COLO668 (cell line): ENCODE results near the gene SIGLEC15.
"Not testable (repeated sequence)": the region's sequence is repeated elsewhere in the genome, so short reads cannot be mapped to it uniquely, and the experiment has no call there.

Source experiments
- DNase-seq: peaks from one replicate; lab custom pipeline; 2025; ENCODE audit not compliant: unreplicated experiment; lab: John Stamatoyannopoulos, UW

SIGLEC15 gene, protein sequence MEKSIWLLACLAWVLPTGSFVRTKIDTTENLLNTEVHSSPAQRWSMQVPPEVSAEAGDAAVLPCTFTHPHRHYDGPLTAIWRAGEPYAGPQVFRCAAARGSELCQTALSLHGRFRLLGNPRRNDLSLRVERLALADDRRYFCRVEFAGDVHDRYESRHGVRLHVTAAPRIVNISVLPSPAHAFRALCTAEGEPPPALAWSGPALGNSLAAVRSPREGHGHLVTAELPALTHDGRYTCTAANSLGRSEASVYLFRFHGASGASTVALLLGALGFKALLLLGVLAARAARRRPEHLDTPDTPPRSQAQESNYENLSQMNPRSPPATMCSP

DNA sequence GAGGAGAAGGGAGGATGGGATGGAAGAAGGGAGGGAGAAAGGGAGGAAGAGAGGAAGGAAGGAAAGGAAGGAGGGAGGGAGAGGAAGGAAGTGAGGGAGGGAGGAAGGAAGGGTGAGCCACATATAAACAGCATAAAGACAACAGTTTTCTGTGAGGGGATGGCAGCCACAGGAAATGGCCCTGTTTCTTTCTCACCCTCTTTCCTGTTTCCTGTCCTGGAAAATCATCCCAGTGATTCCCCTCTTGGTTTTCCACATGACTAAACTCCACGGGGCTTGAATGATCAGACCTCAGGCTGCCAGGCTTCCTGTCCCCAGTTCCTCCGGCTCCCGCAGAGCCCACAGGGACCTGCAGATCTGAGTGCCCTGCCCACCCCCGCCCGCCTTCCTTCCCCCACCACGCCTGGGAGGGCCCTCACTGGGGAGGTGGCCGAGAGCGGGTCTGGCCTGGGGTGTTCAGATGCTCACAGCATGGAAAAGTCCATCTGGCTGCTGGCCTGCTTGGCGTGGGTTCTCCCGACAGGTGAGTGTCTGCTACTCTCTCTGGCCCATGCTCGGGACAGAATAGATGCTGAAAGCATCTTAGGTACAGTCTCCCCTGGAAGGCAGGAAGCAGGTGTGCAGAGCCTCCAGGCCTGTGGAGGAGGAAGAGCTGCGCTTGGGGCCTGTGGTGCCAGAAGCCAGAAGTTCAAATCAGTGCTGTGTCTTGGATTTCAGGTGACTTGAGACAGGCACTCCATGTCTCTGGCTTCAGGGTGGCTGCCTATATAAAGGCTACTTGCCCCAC lies at the start of gene SIGLEC15:
Gene SIGLEC15, plus strand, starts transcription at position 418 of the 787 bp plus-strand sequence. Its CDS starts 54 bp downstream, at position 472.
- peak; percentile 48 for DNase-seq

DNA sequence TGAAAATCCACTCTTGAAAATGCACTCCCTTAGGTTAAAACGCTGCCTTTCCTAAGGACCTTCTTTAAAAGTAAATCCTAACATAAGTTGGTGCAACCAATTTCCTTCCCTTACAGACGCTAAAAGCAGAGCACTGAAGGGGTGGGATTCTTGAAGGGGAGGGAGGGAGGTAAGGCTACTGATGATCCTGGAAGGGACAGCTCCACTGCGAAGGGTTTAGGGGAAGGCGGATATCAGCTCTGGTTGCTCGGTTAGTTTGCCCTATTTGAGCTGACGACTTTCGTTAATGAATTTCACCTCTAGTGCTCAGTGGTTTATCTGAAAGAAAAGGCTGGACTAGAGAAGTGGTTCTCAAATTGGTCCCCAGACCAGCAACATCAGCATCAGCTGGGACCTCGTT lies 49.7 kb upstream of the SIGLEC15 start:
- no peak for DNase-seq

DNA sequence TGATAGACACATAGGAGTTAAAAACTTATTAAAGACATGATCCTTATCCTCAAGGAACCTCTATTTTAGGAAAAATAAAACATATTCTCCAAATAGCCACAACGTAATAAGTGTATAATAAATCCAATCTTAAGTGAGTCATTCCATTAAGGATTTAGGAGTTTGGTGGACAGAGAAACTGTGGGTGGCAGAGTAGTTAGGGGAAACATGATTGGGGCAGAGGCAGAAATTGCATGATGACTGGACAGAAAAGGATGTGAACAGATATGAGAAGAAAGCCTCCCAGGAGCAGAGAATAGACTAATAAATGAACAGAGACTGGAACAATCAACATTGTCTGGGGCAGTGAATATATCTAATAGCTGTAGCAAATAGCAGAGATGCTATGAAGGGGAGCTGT lies 48.1 kb upstream of the SIGLEC15 start:
- DNase-seq, result no peak

DNA sequence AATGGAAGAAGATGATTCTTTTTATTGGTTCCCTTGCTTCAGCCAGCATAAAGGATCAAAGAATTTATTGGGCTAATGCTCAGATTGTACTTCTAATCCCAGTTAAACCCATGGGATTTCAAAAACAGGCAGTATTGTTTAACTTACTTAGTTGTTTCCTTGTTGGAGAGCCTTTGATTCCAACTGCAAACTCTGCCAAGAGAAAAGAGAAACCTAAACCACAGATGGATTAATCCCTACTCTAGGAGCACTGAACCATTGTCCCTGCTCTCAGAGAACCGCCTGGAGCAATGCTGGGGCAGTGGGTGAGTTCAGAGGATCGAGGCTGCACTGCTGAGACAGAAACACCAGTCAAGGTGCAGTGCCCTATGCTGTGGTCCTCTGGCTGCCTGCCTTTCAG lies 44.9 kb upstream of the SIGLEC15 start:
- no peak for DNase-seq

DNA sequence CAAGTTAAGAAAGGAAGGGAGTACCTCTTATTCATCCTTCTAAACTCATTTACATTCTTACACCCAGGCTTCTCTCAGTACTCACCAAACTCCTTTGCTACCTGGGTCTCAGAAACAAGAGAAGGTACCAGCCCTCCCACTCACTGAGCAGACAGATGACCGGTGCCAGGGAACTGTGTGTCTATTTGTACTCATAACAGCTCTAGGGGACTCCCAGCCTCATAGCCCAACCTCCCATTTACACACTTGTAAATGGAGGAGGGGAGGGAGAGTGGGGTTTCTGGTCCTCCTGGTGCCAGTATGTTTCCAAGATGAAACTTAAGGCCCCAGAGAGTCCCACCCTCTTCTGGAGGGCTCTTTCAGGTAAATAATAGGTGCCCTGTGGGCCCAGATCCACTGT lies 42.8 kb upstream of the SIGLEC15 start:
- no peak for DNase-seq

DNA sequence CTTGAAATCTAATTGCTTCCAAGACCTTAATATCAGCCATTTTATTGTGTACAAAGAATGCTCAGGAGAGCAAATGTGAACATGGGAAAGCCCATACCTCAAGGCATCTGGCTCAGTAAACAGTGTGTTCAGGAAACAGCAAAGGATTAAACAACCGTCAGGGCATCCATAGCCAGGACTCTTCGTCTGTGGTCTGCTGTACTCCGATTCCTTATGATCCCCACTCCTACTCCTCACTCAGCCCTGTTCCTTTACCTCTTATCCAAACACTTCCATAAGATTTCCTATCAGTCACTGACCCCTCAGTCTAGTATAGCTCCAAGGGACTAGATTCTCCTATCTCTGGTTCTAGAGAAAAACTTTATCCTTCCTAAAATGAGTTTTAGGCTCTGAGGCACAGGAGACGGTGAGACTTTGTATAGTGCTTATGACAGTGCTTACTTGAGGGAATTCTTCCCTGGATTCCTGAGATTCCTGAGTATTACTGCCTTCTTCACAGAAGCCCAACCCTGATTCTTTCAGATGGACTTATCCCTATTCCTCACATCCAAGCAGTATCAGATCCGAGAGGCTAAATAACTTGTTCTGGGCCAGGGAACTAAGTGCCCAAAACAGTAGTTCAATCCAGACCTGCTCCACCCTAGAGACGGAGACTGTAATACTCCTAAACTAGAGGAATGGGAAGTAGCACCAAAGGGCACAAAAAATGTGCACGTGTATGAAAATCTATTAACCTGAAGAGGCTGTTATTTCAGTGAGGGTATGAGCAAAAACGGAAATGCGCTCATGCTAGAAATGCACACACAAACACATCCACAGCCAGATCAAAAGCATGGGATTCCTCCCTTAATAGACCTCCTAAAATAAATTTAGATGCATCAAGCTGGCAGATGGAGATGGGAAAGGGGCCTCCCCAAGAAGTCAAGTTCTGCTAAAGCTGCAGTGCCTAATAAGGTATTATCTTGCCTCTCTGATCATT lies 42.1 kb upstream of the SIGLEC15 start:
- no peak for DNase-seq

DNA sequence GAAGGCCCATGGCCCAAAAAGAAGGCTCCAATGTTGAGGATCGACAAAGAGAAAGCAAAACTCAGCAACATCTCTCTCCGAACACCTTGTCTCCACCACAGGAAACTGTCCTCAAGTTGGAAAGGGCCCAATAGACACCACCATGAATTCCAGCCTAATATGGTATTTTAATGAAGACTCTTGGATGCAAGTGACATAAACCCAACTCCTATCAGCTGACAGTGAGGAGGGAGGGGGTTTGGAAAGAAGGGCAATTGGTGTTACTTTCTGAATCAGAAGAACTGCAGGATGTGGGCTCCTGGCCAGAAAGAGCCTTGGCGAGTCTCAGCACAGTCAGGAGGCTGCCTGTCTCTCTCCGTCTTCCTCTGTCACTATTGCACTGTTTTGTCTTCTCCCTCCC lies 40.3 kb upstream of the SIGLEC15 start:
- no peak for DNase-seq

DNA sequence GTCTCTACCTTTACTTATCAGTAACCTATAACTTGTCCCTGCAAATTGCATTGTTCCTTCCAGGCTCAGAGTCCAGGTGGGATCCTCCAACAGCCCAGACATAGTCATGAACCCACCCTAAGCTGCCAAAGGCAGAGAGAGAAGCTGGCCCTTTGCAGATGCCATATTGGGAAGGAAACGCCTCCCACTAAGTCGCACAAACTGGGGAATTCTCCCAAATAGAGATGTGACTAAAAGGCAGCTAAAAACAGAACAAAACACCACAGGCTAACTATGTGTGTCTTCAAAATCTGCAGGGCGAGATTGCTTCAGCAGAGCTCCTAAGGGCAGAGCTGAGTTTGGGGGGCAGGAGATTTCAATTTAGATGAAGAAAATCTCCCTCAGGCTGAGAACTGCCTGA lies 38.5 kb upstream of the SIGLEC15 start:
- no peak for DNase-seq

DNA sequence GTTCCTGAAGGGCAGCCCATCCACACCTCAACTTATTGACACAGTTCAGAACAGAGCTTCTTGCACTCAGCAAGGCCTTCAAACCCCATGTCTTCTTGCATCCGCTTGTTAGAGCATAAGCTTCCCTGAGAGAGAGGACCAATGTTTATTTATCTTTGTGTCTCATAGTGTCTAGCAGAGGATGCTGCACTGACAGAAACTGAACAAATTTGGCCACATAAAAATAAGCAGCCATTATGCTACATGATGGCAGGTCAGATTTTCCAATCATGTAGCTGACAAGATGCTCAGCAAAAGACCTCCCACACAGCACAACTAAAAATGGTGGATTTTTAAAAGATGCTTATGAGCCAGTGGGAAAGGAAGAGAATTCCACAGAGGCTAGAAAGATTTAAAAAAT lies 38.1 kb upstream of the SIGLEC15 start:
- DNase-seq, result no peak

DNA sequence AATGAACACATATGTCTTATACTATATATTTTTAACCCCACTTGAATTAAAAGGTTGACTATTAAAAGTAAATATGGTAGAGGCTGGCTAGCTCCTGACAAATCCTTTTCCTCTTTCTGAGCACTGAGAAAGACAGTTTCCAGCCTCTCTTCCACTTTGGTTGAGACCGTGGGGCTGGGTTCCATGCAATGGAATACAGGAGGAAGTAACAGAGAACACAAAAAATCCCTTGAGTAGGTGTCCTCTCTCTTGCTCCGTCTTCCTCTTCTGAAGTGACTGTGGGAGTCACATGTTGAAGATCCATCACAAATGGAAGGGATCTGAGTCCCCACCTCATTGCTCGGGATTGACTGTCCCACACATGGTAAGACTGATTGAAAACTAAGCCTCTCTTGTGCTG lies 36.6 kb upstream of the SIGLEC15 start:
- no peak for DNase-seq

DNA sequence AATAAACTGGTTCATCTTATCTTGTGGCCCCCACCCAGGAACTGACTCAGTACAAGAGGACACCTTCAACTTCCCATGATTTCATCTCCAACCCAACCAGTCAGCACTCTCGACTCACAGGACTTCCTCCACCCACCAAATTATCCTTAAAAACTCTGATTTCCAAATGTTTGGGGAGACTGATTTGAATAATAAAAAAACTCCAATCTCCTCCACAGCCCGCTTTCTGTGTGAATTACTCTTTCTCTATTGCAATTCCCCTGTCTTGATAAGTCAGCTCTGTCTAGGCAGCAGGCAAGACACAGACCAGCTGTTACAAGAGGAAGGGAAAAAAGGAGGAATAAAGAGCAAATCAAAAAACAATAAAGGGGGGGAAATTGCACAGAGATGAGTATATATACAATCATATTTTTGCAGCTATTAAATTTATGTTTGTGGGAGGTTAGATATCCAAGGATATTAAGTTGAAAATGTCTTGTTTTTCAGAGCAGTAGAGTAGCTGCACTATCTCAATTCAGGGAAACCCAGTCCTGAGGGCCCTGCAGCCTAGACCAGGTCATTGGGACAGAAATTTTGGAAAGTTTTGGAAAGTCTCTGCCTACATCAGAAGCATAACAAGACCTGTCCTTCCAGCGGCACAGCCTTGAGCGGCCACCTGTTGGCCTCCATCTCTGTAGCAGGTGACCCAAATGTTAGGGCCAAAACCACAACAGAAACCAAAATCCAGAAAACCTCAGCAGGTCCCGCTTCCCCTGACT lies 32.8 kb upstream of the SIGLEC15 start:
- no peak for DNase-seq

DNA sequence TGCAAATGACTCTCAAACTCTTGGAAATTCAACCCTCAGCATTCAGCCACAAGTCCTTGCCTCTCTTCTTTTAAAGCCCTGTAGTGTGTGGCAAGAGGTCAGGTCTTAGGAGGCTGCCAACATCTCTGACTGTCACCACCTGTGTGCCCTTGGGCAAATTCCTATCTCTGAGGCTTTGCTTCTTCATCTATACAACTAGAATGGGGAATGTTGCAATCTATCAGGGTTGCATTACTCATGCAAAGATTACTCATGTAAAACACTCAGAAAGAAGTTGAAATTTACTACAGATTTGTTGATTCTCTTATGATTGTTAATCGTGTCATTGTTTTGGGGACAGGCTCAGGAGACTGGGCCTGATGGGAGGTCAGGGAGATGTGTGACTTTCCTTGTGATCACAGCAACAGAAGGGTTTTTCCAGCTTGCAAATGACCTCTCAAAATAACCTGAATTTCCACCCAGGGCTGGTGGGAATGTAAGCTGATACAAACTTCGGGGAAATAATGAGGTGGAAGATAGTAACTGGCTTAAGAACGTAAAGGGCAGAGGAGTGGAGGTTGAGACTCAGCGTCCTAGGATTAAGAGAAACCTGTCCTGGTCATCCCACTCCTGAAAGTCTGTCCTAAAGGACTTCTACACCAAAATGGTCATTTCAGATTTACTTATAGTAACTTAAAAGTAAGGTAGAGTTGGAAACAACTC lies 32.1 kb upstream of the SIGLEC15 start:
- DNase-seq, result no peak

DNA sequence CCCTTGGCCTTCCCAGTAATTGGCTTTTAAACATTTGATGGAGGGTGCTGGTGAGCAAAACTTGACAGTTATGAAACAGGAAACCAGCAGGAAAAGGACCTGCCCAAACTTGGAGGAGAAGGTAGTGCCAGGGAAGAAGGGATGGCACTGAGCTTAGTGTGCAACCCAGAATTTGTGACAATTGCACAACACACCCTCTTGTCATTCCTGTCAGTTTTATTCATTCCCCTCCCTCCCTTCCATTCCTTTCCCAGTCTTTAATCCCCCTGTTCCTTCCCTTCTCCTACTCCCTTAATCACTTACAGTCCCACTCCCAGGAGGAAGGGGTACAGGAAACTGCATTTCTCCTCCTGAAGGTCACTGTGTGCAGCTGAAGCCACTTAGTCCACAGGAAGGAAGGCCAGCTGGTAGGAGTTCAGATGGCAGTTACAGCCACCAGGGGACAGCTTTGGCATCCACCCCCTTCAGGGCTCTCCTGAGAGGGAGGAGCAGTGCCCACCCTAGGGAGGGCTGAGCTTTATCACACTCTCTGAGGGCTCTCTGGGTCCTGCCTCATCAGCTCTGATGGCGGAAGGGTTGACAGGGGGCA lies 24.0 kb upstream of the SIGLEC15 start:
- DNase-seq, result no peak

DNA sequence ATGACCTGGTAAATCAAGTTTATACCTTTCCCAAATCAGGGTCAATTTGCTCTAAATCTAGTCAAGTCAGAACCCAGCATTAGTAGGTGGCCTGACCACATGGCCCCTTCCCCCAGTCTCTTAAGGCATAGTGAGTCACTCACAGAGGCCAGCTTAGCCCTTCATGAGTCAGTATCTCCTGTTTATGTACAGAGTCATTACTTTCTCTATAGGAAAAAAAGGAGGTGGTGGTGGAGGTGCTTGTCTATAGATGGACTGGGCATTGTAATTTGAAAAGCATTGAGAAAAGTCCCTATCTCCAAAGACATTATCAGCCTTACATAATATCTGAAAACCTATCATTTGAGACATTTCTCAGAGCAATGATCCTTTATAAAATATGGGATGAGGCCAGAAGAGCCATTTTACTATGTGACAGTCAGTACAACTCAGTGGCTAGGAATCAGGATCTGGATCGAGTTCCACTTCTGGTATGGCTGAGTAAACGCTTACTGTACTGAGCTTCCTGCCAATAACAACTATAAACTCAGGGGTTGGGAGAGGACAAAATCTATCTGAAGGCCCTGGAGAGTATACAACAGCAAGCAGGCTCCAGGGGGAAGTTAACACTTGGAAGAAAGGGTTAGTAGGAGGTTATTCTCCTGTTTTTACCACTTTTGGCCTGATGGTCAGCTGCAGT lies 22.5 kb upstream of the SIGLEC15 start:
- peak; percentile 22 for DNase-seq

DNA sequence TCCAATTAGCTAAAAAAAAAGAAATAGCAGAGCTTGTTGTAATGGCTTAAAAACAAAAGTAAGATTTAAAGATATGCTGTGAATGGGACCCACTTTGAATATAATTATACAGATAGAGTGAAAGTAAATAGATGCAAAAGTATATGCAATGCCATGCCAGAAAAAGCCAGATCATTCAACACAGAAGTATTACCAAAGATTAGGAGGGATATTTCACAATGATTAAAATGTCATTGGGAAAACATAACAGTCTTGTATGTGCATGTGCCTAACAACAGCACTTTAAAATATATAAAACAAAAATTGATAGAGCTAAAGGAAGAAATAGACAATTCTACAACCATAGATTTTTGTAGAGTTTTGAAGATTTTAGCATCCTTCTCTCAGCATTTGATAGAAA lies 19.9 kb upstream of the SIGLEC15 start:
- DNase-seq, result no peak

DNA sequence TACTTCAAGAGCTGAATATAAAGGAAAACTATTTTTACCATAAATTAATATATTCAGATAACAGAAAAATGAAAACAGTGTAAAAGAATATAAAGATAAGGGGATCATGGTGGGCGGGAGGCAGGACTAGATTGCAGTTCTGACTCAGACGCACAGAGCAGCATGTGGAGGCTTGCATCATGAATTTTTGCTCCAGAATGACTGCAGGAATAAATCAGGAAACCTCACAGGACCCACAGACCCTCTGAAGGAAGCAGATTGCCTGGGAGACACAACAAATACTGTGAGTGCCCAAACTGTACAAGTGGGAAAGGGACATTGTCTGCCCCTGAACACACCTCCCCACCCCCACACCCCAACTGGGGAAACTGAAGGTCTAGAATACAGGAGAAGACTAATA lies 19.2 kb upstream of the SIGLEC15 start:
- DNase-seq, result no peak

DNA sequence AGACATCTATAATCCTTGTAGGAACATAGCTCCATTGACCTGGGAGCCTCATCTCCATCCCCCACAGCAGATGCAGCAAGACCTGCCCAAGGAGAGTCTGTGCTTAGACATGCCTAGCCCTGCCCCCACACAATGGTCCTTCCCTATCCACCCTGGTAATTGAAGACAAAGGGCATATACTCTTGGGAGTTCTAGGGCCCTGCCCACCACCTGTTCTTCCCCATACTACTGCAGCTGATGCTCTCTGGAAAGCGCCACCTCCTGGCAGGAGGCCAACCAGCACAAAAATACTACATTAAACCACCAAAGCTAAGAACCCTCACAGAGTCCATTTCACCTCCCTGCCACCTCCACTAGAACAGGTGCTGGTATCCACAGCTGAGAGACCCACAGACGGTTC lies 18.3 kb upstream of the SIGLEC15 start:
- DNase-seq, result peak; percentile 34

DNA sequence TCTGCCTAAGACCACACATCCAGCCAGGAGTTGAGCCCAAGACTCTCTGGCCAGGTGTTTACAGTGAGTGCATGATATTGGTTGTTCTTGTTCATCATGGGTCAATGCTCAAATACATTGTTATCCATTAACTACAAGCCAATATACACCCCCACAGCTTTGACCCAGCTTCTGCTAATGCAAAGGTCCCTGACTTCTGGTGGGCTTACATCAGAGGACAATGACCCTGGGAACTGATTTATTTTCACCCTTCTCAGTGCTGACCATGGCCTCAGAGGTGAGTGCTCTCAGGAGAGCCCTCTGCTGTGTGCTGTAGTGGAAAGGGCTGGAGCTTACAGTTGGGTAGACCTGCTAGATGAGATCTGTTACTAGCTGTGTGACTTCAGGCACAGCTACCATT lies 10.7 kb upstream of the SIGLEC15 start:
- not testable (repeated sequence) for DNase-seq

DNA sequence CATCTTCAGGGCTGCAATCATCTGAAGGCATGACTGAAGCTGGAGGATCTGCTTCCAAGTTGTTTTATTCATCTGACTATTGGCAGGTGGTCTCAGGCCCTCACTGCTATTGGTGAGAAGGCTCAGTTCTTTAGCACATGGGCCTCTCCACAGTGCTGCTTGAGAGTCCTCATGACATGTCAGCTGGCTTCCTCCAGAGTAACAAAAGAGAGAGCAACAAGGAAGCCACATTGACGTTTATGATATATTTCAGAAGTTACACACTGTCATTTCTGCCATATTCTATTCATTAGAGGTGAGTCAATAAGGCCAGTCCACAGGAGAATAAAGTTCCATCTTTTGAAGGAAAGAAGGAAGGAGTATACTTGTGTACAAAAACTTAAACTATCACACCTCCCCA lies 7.9 kb upstream of the SIGLEC15 start:
- no peak for DNase-seq
